Endothelial cell of umbilical vein (primary cell): ENCODE measurements around the gene ZC3H18. TPM values are rescaled to one million over a fixed set of nuclear protein-coding genes. Genes with fewer than 3 reads are reported as not detected.

Experiments used
- BruUV-seq: library from RNA; stranded (reverse); fragments of 400-500 nt; replicated peaks from 2 replicates; lab custom pipeline; 2021; lab: Mats Ljungman, UMichigan
- CTCF ChIA-PET: fragments of 300-600, 350-600 bp; sonication (Branson Sonifier 250); formaldehyde crosslinking; loops from one replicate; lab custom pipeline; 2021; ENCODE audit warnings: antibody characterized with exemption, inconsistent platforms; lab: Charles Lee
- POLR2A ChIA-PET: fragments of 300-600, 350-600 bp; sonication (Branson Sonifier 250); formaldehyde crosslinking; loops from one replicate; lab custom pipeline; 2021; ENCODE audit warnings: antibody characterized with exemption, inconsistent platforms; lab: Charles Lee
- DNase-seq: peaks from one replicate; pipeline ENCODE4 v3.0.0-alpha.2; 2011; ENCODE audit warnings: low read depth, low spot score
- FAIRE-seq: peaks from 2 replicates; lab custom pipeline; 2011; peaks lifted over from hg19 to GRCh38; lab: Jason Lieb, UNC
- H2AFZ ChIP-seq: 2 replicates; pipeline ENCODE4 v1.6.0; 2012; ENCODE audit warnings: low read depth, low read length, control low read depth, inconsistent platforms
- H3K27ac ChIP-seq: 2 replicates; pipeline ENCODE4 v1.5.1; 2011; ENCODE audit warnings: low read depth, mild to moderate bottlenecking, control low read depth, low read length, moderate library complexity; ENCODE audit not compliant: insufficient read depth
- H3K27me3 ChIP-seq, 2 experiments: 2 replicates each; pipeline versions ENCODE4 v1.6.0 to v1.6.1; 2011; ENCODE audit warnings: low read length in 2 of 2, mixed read lengths in 1 of 2; ENCODE audit not compliant: control insufficient read depth in 2 of 2, insufficient read depth in 2 of 2
- H3K36me3 ChIP-seq, 2 experiments: 2 replicates in 1 of 2; 3 replicates in 1 of 2; pipeline ENCODE4 v1.5.1; 2011; ENCODE audit warnings: low read length in 2 of 2, mild to moderate bottlenecking in 1 of 2, moderate library complexity in 1 of 2; ENCODE audit not compliant: control insufficient read depth in 2 of 2, insufficient read depth in 2 of 2; ENCODE audit errors: extremely low read depth in 1 of 2
- H3K4me1 ChIP-seq: 3 replicates; pipeline ENCODE4 v1.5.1; 2011; ENCODE audit warnings: mild to moderate bottlenecking, low read length; ENCODE audit not compliant: control insufficient read depth, insufficient read depth; ENCODE audit errors: extremely low read depth
- H3K4me2 ChIP-seq: 2 replicates; pipeline ENCODE4 v1.6.1; 2011; ENCODE audit warnings: low read length, control low read depth, mixed read lengths; ENCODE audit not compliant: insufficient read depth
- H3K4me3 ChIP-seq, 3 experiments: fragments of 200-600 bp in 1 of 3; sonication (generic), shearing (Covaris generic) in 1 of 3; replicated peaks in 1 of 3; 2 replicates each; pipeline ENCODE4 v1.5.1; 2011 to 2016; ENCODE audit warnings: control low read depth in 3 of 3, low read length in 3 of 3, mild to moderate bottlenecking in 2 of 3, inconsistent platforms in 1 of 3, low read depth in 1 of 3, moderate library complexity in 1 of 3; ENCODE audit not compliant: insufficient read depth in 1 of 3
- H3K79me2 ChIP-seq: 2 replicates; pipeline ENCODE4 v1.6.0; 2012; ENCODE audit warnings: low read length, inconsistent platforms; ENCODE audit not compliant: control insufficient read depth, insufficient read depth
- H3K9ac ChIP-seq: replicated peaks from 2 replicates; pipeline ENCODE3; 2011; ENCODE audit warnings: low read length, control low read depth; ENCODE audit not compliant: insufficient read depth; ENCODE audit errors: extremely low read depth
- H3K9me1 ChIP-seq: replicated peaks from 3 replicates; pipeline ENCODE4 v1.6.0; 2011; ENCODE audit warnings: mild to moderate bottlenecking, low read length; ENCODE audit not compliant: control insufficient read depth, insufficient read depth; ENCODE audit errors: extremely low read depth
- H3K9me3 ChIP-seq: replicated peaks from 2 replicates; pipeline ENCODE4 v1.5.1; 2012; ENCODE audit warnings: low read length, inconsistent platforms; ENCODE audit not compliant: control insufficient read depth, insufficient read depth
- H4K20me1 ChIP-seq: replicated peaks from 2 replicates; pipeline ENCODE3; 2011; ENCODE audit warnings: mild to moderate bottlenecking, low read length; ENCODE audit not compliant: control insufficient read depth, insufficient read depth; ENCODE audit errors: extremely low read depth
- CTCF ChIP-seq, 2 donors: IDR thresholded peaks; 1 replicate in 1 of 2; 2 replicates in 1 of 2; pipeline ENCODE4 v1.5.1; 2011; ENCODE audit warnings: low read length in 2 of 2, mild to moderate bottlenecking in 2 of 2, moderate library complexity in 2 of 2, control low read depth in 1 of 2, inconsistent platforms in 1 of 2, low read depth in 1 of 2; ENCODE audit not compliant: insufficient read depth in 1 of 2; ENCODE audit errors: extremely low read depth in 1 of 2
- EZH2 ChIP-seq: IDR thresholded peaks from 2 replicates; pipeline ENCODE4 v1.6.1; 2012; ENCODE audit warnings: borderline replicate concordance, low read depth, mild to moderate bottlenecking, moderate library complexity, low read length, inconsistent platforms; ENCODE audit not compliant: severe bottlenecking
- FOS ChIP-seq: IDR thresholded peaks from 2 replicates; pipeline ENCODE4 v1.6.1; 2011; ENCODE audit warnings: mild to moderate bottlenecking, low read length, moderate library complexity, borderline replicate concordance; ENCODE audit not compliant: insufficient read depth
- GATA2 ChIP-seq: IDR thresholded peaks from 2 replicates; pipeline ENCODE4 v1.7.0; 2011; ENCODE audit warnings: low read depth, mild to moderate bottlenecking, moderate library complexity, mixed read lengths, low read length; ENCODE audit not compliant: insufficient read length, insufficient read depth
- JUN ChIP-seq: IDR thresholded peaks from 2 replicates; pipeline ENCODE4 v1.6.1; 2011; ENCODE audit warnings: borderline replicate concordance, low read depth; ENCODE audit not compliant: insufficient read length, insufficient read depth
- MYC ChIP-seq: IDR thresholded peaks from one replicate; pipeline ENCODE4 v1.6.1; 2011; ENCODE audit warnings: mild to moderate bottlenecking, low read depth, low read length
- POLR2A ChIP-seq: IDR thresholded peaks from 2 replicates; pipeline ENCODE4 v1.6.1; 2012; ENCODE audit warnings: low read depth, mild to moderate bottlenecking, control low read depth, low read length
- POLR2AphosphoS5 ChIP-seq: IDR thresholded peaks from 2 replicates; pipeline ENCODE4 v1.6.1; 2012; ENCODE audit warnings: low read depth, mild to moderate bottlenecking, control low read depth, low read length, moderate library complexity; ENCODE audit not compliant: insufficient read depth
- dilution Hi-C: fragments of 300-500 bp; cut with MboI; formaldehyde crosslinking; loops from one replicate; pipeline ENCODE4 v1.15.0; 2019; ENCODE audit warnings: low sequenced_read_pairs; ENCODE audit not compliant: extremely low pct_ligation_motif_present
- intact Hi-C: fragments of 100-400 bp; cut with micrococcal nuclease; formaldehyde crosslinking; loops from one replicate; pipeline ENCODE4 v1.10.0; 2022
- polyA plus RNA-seq, 4 experiments: library from polyadenylated mRNA; depleted of rRNA in 3 of 4; stranded (reverse) in 3 of 4; unstranded in 1 of 4; fragments of >200 nt; gene quantifications; 2 replicates each; pipeline versions ENCODE4 v1.2.1 to v1.2.3, GENCODE V29; 2011 to 2012; ENCODE audit warnings: missing spikeins in 1 of 4
- total RNA-seq: library from RNA; stranded (reverse); gene quantifications from 2 replicates; pipeline ENCODE4 v1.2.3, GENCODE V29; 2021

Gene ZC3H18
- total and polyA plus RNA-seq, 2 donors (not counting 3 experiments of a cell fraction or from before 2014, with no cell fraction given), result 12.1 to 52.8 TPM

GRCh38 chr16:88649924-88650748, 79.9 kb downstream of the ZC3H18 start:
- ChIA-PET POLR2A (no interaction called here), CTCF (no interaction called here)
- no peak overlapping the region for H3K27ac ChIP-seq
- no peaks in the 10 kb centered on the region for H3K27me3 ChIP-seq
- dilution Hi-C loops, result no loop called here
- peaks cover 13% of the 10 kb centered on the region for H3K4me1 ChIP-seq
- H2AFZ ChIP-seq, result no peak overlapping the region
- no peaks in the 10 kb centered on the region for H3K9me3 ChIP-seq
- TF ChIP-seq POLR2A (no peak), MYC (no peak), EZH2 (no peak), POLR2AphosphoS5 (no peak), JUN (no peak), FOS (no peak), CTCF (IDR thresholded peaks at IDR 0.05; ENCODE audit: extremely low read depth in 1 of 2, insufficient read depth in 1 of 2, low read depth in 1 of 2, low read length in 2 of 2) (no peak), GATA2 (no peak)
- peaks cover 0 to 6% of the 10 kb centered on the region in 2 experiments for H3K36me3 ChIP-seq
- H3K4me2 ChIP-seq, result peak overlapping the region; percentile 9
- FAIRE-seq, result no peak
- H4K20me1 ChIP-seq, result no peaks in the 10 kb centered on the region
- H3K9me1 ChIP-seq, result no peaks in the 10 kb centered on the region
- H3K4me3 ChIP-seq, result peak overlapping the region; percentile 38 to 68 (median 55)
- no peaks in the 10 kb centered on the region for H3K79me2 ChIP-seq
- H3K9ac ChIP-seq, result peak overlapping the region; percentile 24
- DNase-seq, result no peak
- intact Hi-C loops, result no loop called here
- no TSS peak for BruUV-seq
